H1 (cell line): ENCODE measurements around the gene TRIM56. TPM values are rescaled to one million over a fixed set of nuclear protein-coding genes. Genes with fewer than 3 reads are reported as not detected.

ENCODE experiments used
- BACH1 ChIP-seq: IDR thresholded peaks from 2 replicates; pipeline ENCODE4 v1.6.1; 2012; ENCODE audit warnings: low read length, improper control_type of control experiment
- EGR1 ChIP-seq: IDR thresholded peaks from 2 replicates; pipeline ENCODE4 v1.6.1; 2011; ENCODE audit warnings: low read depth, low read length, borderline replicate concordance
- FOSL1 ChIP-seq: IDR thresholded peaks from 2 replicates; pipeline ENCODE4 v1.6.1; 2011; ENCODE audit warnings: mild to moderate bottlenecking, low read depth, low read length, moderate library complexity; ENCODE audit not compliant: insufficient read depth
- MAFK ChIP-seq: IDR thresholded peaks from 2 replicates; pipeline ENCODE4 v1.6.1; 2012; ENCODE audit warnings: low read depth, mild to moderate bottlenecking, improper control_type of control experiment, low read length
- POU5F1 ChIP-seq: IDR thresholded peaks from 2 replicates; pipeline ENCODE4 v1.6.1; 2011; ENCODE audit warnings: low read depth, mild to moderate bottlenecking, low read length, moderate library complexity
- RXRA ChIP-seq: IDR thresholded peaks from 2 replicates; pipeline ENCODE4 v1.6.1; 2011; ENCODE audit warnings: low read depth, mild to moderate bottlenecking, low read length, moderate library complexity; ENCODE audit not compliant: insufficient read depth
- SAP30 ChIP-seq: fragments of 300-600 bp; sonication (generic); IDR thresholded peaks from 2 replicates; pipeline ENCODE4 v1.7.1; 2012; ENCODE audit warnings: low read length, moderate library complexity, mild to moderate bottlenecking, inconsistent platforms; ENCODE audit not compliant: insufficient read depth, insufficient replicate concordance
- polyA plus RNA-seq, 7 experiments: library from polyadenylated mRNA; depleted of rRNA in 3 of 7; stranded (reverse) in 5 of 7; unstranded in 2 of 7; fragments of >200 nt in 5 of 7; fragments of 200-250 nt in 2 of 7; gene quantifications; 1 replicate in 5 of 7; 2 replicates in 1 of 7; 4 replicates in 1 of 7; pipeline versions ENCODE4 v1.2.1 to v1.2.3, GENCODE V29; 2011 to 2013; ENCODE audit warnings: missing spikeins in 2 of 7, mixed read lengths in 2 of 7
- total RNA-seq: library from RNA; stranded (reverse); fragmentation: NEBNext Ultra II Directional; extraction: Animal tissue kit (Norgen Biotek cat#: 25700); gene quantifications from 2 replicates; pipeline ENCODE4 v1.2.1, GENCODE V29; 2021

TRIM56 gene
- total and polyA plus RNA-seq, 2 of the 8 experiments (the other 6 are each of a cell fraction or from before 2014, with no cell fraction given): 2.0 to 17.5 TPM

GRCh38 chr7:101096957-101097347, 11.7 kb downstream of the TRIM56 start (continued):
- TF ChIP-seq MAFK: no peak
- no peak for TF ChIP-seq SAP30
- no peak for TF ChIP-seq RXRA
- TF ChIP-seq FOSL1: no peak
- TF ChIP-seq BACH1: no peak
- TF ChIP-seq POU5F1: no peak
- no peak for TF ChIP-seq EGR1
- TF ChIP-seq, all 59 proteins: peak for 0
